ENCODE results near the gene MC1R. TPM values are rescaled to one million over a fixed set of nuclear protein-coding genes. Genes with fewer than 3 reads are reported as not detected.
"Not testable (repeated sequence)": the region's sequence is repeated elsewhere in the genome, so short reads cannot be mapped to it uniquely, and the experiment has no call there.

Gene MC1R
- total RNA-seq, 2 experiments from 2014 or later, result 8.3 to 22.3 TPM

DNA sequence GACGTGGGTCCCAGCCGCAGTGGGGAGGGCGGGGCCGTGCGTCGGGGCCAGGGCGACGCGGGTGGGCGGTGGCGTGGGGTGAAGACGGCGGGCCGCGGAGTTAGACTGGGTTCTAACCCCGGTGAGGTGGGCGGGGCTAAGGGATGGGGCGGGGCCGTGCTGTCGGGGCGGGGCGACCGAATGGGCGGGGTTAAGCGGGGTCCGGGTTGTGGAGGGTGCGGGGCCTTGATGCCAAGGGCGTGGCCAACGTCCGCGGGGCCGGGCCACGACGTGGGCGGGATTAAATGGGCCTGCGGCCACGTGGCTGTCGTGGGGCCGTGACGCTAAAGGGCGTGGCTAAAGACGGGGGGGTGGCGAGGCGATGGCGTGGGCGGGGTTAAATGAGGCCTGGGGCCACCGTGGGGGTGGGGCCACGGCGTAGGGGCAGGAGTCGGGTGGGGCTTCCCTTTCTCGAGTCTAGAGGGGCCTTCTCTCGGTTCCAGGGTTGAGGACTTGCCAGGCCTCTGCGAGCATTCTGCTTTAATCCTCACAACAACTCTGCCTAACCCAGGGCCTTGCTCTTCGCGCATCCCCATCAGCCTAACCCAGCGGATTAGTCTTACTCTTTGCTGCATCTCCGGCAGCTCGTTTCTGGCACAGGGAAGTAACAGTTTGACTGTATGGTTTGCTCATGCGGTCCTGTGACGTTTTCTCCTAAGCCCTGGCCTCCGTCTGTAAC is 44.5 kb upstream of the MC1R start:
- Histone ChIP-seq H3K4me3 (ENCODE audit: low read depth, low read length, poor library complexity, severe bottlenecking) (peak overlapping the region; percentile 89), H3K79me2 (ENCODE audit: insufficient read depth, low read depth, low read length) (peaks cover 48% of the 10 kb centered on the region), H2AFZ (ENCODE audit: low read length) (no peak overlapping the region), H3K9me2 (ENCODE audit: insufficient read depth, low read length) (no peaks in the 10 kb centered on the region), H3K4me2 (ENCODE audit: low read length) (peak overlapping the region; percentile 96), H3K27ac (ENCODE audit: low read depth, low read length, poor library complexity, severe bottlenecking) (peak overlapping the region; percentile 89), H4K20me1 (ENCODE audit: insufficient read depth, low read length) (no peaks in the 10 kb centered on the region), H3K36me3 (ENCODE audit: insufficient read depth, low read length) (peaks cover 47% of the 10 kb centered on the region), H3K9me3 (ENCODE audit: low read length) (peaks cover 18% of the 10 kb centered on the region), H3K4me1 (ENCODE audit: insufficient read depth, low read length, poor library complexity, severe bottlenecking) (peaks cover 20% of the 10 kb centered on the region)
- no TSS peak for BruUV-seq (replicated peaks)
- ChIA-PET POLR2A (interaction anchor here (0.5 to 1.5 kb wide), 9 partner anchors 10 to 166 kb away, joined by 3 to 11 read pairs (median 3); partner anchors contain the start of genes MC1R and TUBB3), CTCF (ENCODE audit: unreplicated experiment) (no interaction called here)
- intact Hi-C loops (cut with micrococcal nuclease; ENCODE audit: unreplicated experiment), result loop anchor here (1.0 kb wide), 1 partner anchor 98 kb away; no protein-coding TSS in a partner anchor
- no peak for TF ChIP-seq EZH2phosphoT487 (IDR thresholded peaks at IDR 0.05; ENCODE audit: borderline replicate concordance, low read depth, low read length)
- TF ChIP-seq, protein P1, sequence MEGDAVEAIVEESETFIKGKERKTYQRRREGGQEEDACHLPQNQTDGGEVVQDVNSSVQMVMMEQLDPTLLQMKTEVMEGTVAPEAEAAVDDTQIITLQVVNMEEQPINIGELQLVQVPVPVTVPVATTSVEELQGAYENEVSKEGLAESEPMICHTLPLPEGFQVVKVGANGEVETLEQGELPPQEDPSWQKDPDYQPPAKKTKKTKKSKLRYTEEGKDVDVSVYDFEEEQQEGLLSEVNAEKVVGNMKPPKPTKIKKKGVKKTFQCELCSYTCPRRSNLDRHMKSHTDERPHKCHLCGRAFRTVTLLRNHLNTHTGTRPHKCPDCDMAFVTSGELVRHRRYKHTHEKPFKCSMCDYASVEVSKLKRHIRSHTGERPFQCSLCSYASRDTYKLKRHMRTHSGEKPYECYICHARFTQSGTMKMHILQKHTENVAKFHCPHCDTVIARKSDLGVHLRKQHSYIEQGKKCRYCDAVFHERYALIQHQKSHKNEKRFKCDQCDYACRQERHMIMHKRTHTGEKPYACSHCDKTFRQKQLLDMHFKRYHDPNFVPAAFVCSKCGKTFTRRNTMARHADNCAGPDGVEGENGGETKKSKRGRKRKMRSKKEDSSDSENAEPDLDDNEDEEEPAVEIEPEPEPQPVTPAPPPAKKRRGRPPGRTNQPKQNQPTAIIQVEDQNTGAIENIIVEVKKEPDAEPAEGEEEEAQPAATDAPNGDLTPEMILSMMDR (conservative IDR thresholded peaks at IDR 0.05; ENCODE audit: low read length), result no peak
- peak; percentile 92 for DNase-seq (ENCODE audit: low spot score)

DNA sequence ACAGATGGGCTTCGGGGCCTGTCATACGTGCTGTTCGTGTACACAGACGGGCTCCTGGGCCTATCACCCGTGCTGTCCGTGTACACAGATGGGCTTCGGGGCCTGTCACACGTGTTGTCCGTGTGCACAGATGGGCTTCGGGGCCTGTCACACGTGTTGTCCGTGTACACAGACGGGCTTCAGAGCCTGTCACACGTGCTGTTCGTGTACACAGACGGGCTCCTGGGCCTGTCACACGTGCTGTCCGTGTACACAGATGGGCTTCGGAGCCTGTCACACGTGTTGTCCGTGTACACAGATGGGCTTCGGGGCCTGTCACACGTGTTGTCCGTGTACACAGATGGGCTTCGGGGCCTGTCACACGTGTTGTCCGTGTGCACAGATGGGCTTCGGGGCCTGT is 39.5 kb upstream of the MC1R start:
- CTCF ChIA-PET (ENCODE audit: unreplicated experiment); intact Hi-C loops (cut with micrococcal nuclease; ENCODE audit: unreplicated experiment); DNase-seq (ENCODE audit: low spot score); H3K9me2 ChIP-seq (ENCODE audit: insufficient read depth, low read length); H3K4me1 ChIP-seq (ENCODE audit: insufficient read depth, low read length, poor library complexity, severe bottlenecking); POLR2A ChIA-PET; H2AFZ ChIP-seq (ENCODE audit: low read length); H3K4me2 ChIP-seq (ENCODE audit: low read length); H4K20me1 ChIP-seq (ENCODE audit: insufficient read depth, low read length); BruUV-seq (replicated peaks); H3K27ac ChIP-seq (ENCODE audit: low read depth, low read length, poor library complexity, severe bottlenecking); H3K4me3 ChIP-seq (ENCODE audit: low read depth, low read length, poor library complexity, severe bottlenecking): not testable (repeated sequence)
- Histone ChIP-seq H3K36me3 (ENCODE audit: insufficient read depth, low read length) (peaks cover 93% of the 10 kb centered on the region), H3K79me2 (ENCODE audit: insufficient read depth, low read depth, low read length) (peaks cover 71% of the 10 kb centered on the region), H3K9me3 (ENCODE audit: low read length) (peaks cover 18% of the 10 kb centered on the region)

DNA sequence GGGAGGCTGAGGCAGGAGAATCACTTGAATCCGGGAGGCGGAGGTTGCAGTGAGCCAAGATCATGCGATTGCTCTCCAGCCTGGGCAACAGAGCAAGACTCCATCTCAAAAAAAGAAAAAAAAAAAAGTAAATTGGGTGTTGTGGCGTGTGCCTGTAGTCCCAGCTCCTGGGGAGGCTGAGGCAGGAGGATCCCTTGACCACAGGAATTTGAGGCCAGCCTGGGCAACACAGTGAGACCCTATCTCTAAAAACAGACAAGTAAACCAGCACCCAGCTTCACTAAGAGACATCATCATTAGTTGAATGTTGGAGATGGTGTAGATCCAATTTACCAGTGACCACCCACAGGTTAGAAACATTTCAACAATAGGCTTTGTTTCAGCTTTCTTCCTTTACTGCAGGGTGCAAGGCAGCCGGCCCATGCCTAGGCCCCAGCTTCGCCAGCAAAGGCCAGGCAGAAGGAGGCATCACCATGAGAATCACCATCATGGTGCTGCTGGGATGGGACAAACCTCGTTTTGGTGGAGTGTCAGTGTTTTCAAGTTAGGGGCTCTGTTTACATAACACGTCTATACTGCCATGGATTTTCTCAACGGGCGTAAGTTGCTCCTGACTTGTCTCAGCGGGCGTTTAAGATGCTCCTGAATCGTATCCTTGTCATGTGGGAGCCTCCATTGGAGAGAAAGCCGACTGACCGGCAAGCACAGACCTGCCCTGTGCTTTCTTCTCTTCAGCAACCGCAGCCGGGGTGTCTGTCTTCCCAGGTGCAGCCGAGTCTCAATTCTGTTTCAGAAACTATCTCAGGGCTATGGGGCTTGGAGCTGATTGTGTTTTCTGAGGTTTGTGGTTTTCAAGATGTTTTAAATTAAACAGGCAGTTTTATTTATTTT is 37.9 kb upstream of the MC1R start:
- Histone ChIP-seq H3K79me2 (ENCODE audit: insufficient read depth, low read depth, low read length) (peaks cover 56% of the 10 kb centered on the region), H4K20me1 (ENCODE audit: insufficient read depth, low read length) (no peaks in the 10 kb centered on the region), H3K4me2 (ENCODE audit: low read length) (no peak overlapping the region), H2AFZ (ENCODE audit: low read length) (no peak overlapping the region), H3K9me2 (ENCODE audit: insufficient read depth, low read length) (no peaks in the 10 kb centered on the region), H3K9me3 (ENCODE audit: low read length) (peaks cover 7% of the 10 kb centered on the region), H3K36me3 (ENCODE audit: insufficient read depth, low read length) (peaks cover 91% of the 10 kb centered on the region), H3K4me3 (ENCODE audit: low read depth, low read length, poor library complexity, severe bottlenecking) (no peak overlapping the region), H3K4me1 (ENCODE audit: insufficient read depth, low read length, poor library complexity, severe bottlenecking) (no peaks in the 10 kb centered on the region), H3K27ac (ENCODE audit: low read depth, low read length, poor library complexity, severe bottlenecking) (no peak overlapping the region)
- CTCF ChIA-PET (ENCODE audit: unreplicated experiment), result no interaction called here
- BruUV-seq (replicated peaks), result no TSS peak
- no peak for DNase-seq (ENCODE audit: low spot score)
- TF ChIP-seq, protein P1 (conservative IDR thresholded peaks at IDR 0.05; ENCODE audit: low read length), result no peak
- no peak for TF ChIP-seq EZH2phosphoT487 (IDR thresholded peaks at IDR 0.05; ENCODE audit: borderline replicate concordance, low read depth, low read length)
- POLR2A ChIA-PET, result interaction anchor here (0.6 kb wide), 3 partner anchors 9 to 72 kb away, joined by 3 to 5 read pairs (median 4); no protein-coding TSS in a partner anchor
- intact Hi-C loops (cut with micrococcal nuclease; ENCODE audit: unreplicated experiment), result no loop called here

Measured in OCI-LY7 (cell line).